Mesothelial cell of epicardium (in vitro differentiated cells): ENCODE measurements around the gene AUH. TPM values are rescaled to one million over a fixed set of nuclear protein-coding genes. Genes with fewer than 3 reads are reported as not detected.

ENCODE experiments used
- DNase-seq, 2 experiments: peaks; one replicate each; pipeline ENCODE4 v3.0.0; 2021; ENCODE audit warnings: low spot score in 2 of 2; ENCODE audit not compliant: unreplicated experiment in 2 of 2
- H3K27ac Mint-ChIP-seq: 2 replicates; pipeline ENCODE4 v1.8.0; 2021; ENCODE audit warnings: mixed read lengths
- H3K27me3 Mint-ChIP-seq: 2 replicates; pipeline ENCODE4 v1.8.0; 2021; ENCODE audit warnings: low read depth, mixed read lengths
- H3K36me3 Mint-ChIP-seq: 2 replicates; pipeline ENCODE4 v1.8.0; 2021; ENCODE audit warnings: mixed read lengths
- H3K4me1 Mint-ChIP-seq: 2 replicates; pipeline ENCODE4 v1.8.0; 2021; ENCODE audit warnings: mixed read lengths
- H3K4me3 Mint-ChIP-seq: 2 replicates; pipeline ENCODE4 v1.8.0; 2021; ENCODE audit warnings: mild to moderate bottlenecking, moderate library complexity, mixed read lengths
- H3K9me3 Mint-ChIP-seq: 2 replicates; pipeline ENCODE4 v1.8.0; 2021; ENCODE audit warnings: mixed read lengths
- CTCF ChIP-seq: fragments of 200-600 bp; sonication (generic); IDR thresholded peaks from one replicate; pipeline ENCODE4 v1.5.0; 2021; ENCODE audit warnings: antibody characterized with exemption; ENCODE audit not compliant: unreplicated experiment
- total RNA-seq: library from RNA; stranded (reverse); gene quantifications from 3 replicates; pipeline ENCODE4 v1.2.1, GENCODE V29; 2021

The AUH gene
- total RNA-seq, 1 donor from 2014 or later = 24.8 TPM

- no peak for TF ChIP-seq CTCF
- no peak for DNase-seq
- peaks cover 37% of the 10 kb centered on the region for H3K36me3 Mint-ChIP-seq
- H3K27ac Mint-ChIP-seq = no peak overlapping the region
- no peak overlapping the region for H3K4me3 Mint-ChIP-seq
- H3K9me3 Mint-ChIP-seq = peaks cover 25% of the 10 kb centered on the region
- H3K27me3 Mint-ChIP-seq = no peaks in the 10 kb centered on the region
- H3K4me1 Mint-ChIP-seq = peaks cover 2% of the 10 kb centered on the region
Measured at GRCh38 chr9:91334053-91334452, 27.7 kb downstream of the AUH start.

- peaks cover 41% of the 10 kb centered on the region for H3K36me3 Mint-ChIP-seq
- DNase-seq = no peak
- H3K4me3 Mint-ChIP-seq = no peak overlapping the region
- peaks cover 30% of the 10 kb centered on the region for H3K9me3 Mint-ChIP-seq
- H3K27ac Mint-ChIP-seq = no peak overlapping the region
- no peak for TF ChIP-seq CTCF
- peaks cover 2% of the 10 kb centered on the region for H3K4me1 Mint-ChIP-seq
- no peaks in the 10 kb centered on the region for H3K27me3 Mint-ChIP-seq
Measured at GRCh38 chr9:91333551-91333950, 28.2 kb downstream of the AUH start.

- Mint-ChIP-seq H3K27me3 (no peaks in the 10 kb centered on the region), H3K9me3 (peaks cover 36% of the 10 kb centered on the region), H3K36me3 (peaks cover 44% of the 10 kb centered on the region), H3K4me3 (no peak overlapping the region), H3K4me1 (peaks cover 2% of the 10 kb centered on the region), H3K27ac (no peak overlapping the region)
- no peak for DNase-seq
- no peak for TF ChIP-seq CTCF
Measured at GRCh38 chr9:91332546-91333231, 29.0 kb downstream of the AUH start.

- Mint-ChIP-seq H3K36me3 (peaks cover 49% of the 10 kb centered on the region), H3K9me3 (peaks cover 43% of the 10 kb centered on the region), H3K27me3 (no peaks in the 10 kb centered on the region), H3K27ac (no peak overlapping the region), H3K4me3 (no peak overlapping the region), H3K4me1 (peaks cover 2% of the 10 kb centered on the region)
- no peak for TF ChIP-seq CTCF
- no peak for DNase-seq
Measured at GRCh38 chr9:91331849-91332248, 29.9 kb downstream of the AUH start.

- DNase-seq = no peak
- Mint-ChIP-seq H3K4me3 (no peak overlapping the region), H3K4me1 (no peaks in the 10 kb centered on the region), H3K27ac (no peak overlapping the region), H3K36me3 (peaks cover 57% of the 10 kb centered on the region), H3K27me3 (no peaks in the 10 kb centered on the region), H3K9me3 (peaks cover 44% of the 10 kb centered on the region)
- no peak for TF ChIP-seq CTCF
Measured at GRCh38 chr9:91328186-91328585, 33.5 kb downstream of the AUH start.
